SW480 (cell line): ENCODE data around the gene LMOD3.

ENCODE experiments used
- DNase-seq: peaks from one replicate; pipeline ENCODE4 v3.0.0-alpha.2; 2016; ENCODE audit warnings: low spot score

LMOD3 gene

GRCh38 chr3:69058180-69058946 lies 64.0 kb downstream of the LMOD3 start:
- no peak for DNase-seq
